NCI-H1105 (cell line): Measurements from ENCODE around the gene INAVA.
"Not testable (repeated sequence)": the region's sequence is repeated elsewhere in the genome, so short reads cannot be mapped to it uniquely, and the experiment has no call there.

ENCODE experiments used
- DNase-seq: peaks from one replicate; lab custom pipeline; 2025; lab: John Stamatoyannopoulos, UW

INAVA gene

GRCh38 chr1:200963076-200963475, 68.4 kb downstream of the INAVA start:
- no peak for DNase-seq

GRCh38 chr1:200963888-200964287, 69.2 kb downstream of the INAVA start:
- not testable (repeated sequence) for DNase-seq
